ENCODE data around the gene WEE2. TPM values are rescaled to one million over a fixed set of nuclear protein-coding genes. Genes with fewer than 3 reads are reported as not detected.
"Not testable (repeated sequence)": the region's sequence is repeated elsewhere in the genome, so short reads cannot be mapped to it uniquely, and the experiment has no call there.

The WEE2 gene
- total RNA-seq, 4 donors from 2014 or later, result not detected

DNA sequence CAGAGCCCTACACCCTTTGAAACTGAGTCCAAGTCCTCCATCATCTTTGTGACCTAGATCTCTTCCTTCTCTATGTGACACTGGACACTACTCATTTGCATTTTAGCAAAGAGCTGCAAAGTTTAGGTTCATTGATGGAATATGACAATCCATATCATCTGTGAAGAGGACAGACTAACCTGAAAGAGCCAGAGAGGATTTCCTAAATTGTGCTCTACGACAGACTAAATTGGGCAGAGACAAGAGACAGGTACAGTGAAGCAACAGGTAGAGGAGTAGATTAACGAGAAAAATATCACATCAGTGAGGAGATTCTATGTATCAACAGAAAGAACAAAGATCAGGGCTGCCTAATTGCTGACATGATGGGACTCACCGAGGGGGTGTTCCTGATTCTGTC lies 55.6 kb downstream of the WEE2 start, which contains the start of gene TAS2R3:
TAS2R3 (plus strand) TSS at position 301 of the 400 bp plus-strand sequence; CDS start at position 363, 62 bp downstream.
- Histone ChIP-seq H3K9me3 (no peaks in the 10 kb centered on the region), H3K36me3 (peaks cover 0 to 31% (median 0%) of the 10 kb centered on the region in 3 donors), H3K27ac (no peak within 1 kb of the TSS), H3K27me3 (no peaks in the 10 kb centered on the region), H3K4me3 (no peak within 1 kb of the TSS), H3K4me1 (no peaks in the 10 kb centered on the region)
- no peak for TF ChIP-seq POLR2A (IDR thresholded peaks at IDR 0.05)
- TF ChIP-seq, protein P1, sequence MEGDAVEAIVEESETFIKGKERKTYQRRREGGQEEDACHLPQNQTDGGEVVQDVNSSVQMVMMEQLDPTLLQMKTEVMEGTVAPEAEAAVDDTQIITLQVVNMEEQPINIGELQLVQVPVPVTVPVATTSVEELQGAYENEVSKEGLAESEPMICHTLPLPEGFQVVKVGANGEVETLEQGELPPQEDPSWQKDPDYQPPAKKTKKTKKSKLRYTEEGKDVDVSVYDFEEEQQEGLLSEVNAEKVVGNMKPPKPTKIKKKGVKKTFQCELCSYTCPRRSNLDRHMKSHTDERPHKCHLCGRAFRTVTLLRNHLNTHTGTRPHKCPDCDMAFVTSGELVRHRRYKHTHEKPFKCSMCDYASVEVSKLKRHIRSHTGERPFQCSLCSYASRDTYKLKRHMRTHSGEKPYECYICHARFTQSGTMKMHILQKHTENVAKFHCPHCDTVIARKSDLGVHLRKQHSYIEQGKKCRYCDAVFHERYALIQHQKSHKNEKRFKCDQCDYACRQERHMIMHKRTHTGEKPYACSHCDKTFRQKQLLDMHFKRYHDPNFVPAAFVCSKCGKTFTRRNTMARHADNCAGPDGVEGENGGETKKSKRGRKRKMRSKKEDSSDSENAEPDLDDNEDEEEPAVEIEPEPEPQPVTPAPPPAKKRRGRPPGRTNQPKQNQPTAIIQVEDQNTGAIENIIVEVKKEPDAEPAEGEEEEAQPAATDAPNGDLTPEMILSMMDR (IDR thresholded peaks at IDR 0.05), result no peak
- no peak for DNase-seq

DNA sequence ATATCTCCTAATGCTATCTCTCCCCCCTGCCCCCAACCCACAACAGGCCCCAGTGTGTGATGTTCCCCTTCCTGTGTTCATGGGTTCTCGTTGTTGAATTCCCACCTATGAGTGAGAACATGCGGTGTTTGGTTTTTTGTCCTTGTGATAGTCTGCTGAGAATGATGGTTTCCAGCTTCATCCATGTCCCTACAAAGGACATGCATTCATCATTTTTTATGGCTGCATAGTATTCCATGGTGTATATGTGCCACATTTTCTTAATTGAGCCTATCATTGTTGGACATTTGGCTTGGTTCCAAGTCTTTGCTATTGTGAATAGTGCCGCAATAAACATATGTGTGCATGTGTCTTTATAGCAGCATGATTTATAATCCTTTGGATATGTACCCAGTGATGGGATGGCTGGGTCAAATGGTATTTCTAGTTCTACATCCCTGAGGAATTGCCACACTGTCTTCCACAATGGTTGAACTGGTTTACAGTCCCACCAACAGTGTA lies 62.0 kb downstream of the WEE2 start:
- not testable (repeated sequence) for H3K4me1 ChIP-seq, H3K9me3 ChIP-seq, DNase-seq

DNA sequence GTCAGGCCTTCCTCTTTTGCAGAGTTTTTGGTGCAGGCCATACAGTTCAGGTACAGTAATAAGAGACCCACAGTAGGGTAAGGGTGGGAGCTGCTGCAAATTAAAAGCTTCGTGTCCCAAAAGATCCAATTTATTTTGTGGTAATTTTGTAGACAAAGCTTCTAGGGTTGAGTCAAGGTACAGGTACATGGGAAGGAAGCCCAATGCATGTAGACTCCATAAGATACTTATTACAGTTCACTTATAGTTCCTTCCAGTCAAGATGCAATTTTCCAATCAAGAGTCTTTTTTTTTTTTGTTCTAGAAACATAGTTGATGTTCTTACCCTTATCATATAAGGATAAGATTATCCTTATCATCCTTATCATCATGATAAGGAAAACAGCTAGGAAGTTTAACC lies 68.2 kb downstream of the WEE2 start, which contains the start of gene TAS2R4:
TAS2R4 (plus strand) TSS at position 301 of the 400 bp plus-strand sequence. CDS start 1,815 bp downstream, outside the sequence.
- TF ChIP-seq, protein P1 (IDR thresholded peaks at IDR 0.05), result no peak
- no peak for TF ChIP-seq POLR2A (IDR thresholded peaks at IDR 0.05)
- peaks cover 0 to 10% (median 0%) of the 10 kb centered on the region in 3 donors for H3K36me3 ChIP-seq
- H3K27me3 ChIP-seq, result no peaks in the 10 kb centered on the region
- H3K27ac ChIP-seq, result no peak within 1 kb of the TSS
- DNase-seq, result no peak
- H3K4me1 ChIP-seq, result no peaks in the 10 kb centered on the region
- no peak within 1 kb of the TSS for H3K4me3 ChIP-seq
- H3K9me3 ChIP-seq, result no peaks in the 10 kb centered on the region

More for the DNA sequence above, 62.0 kb downstream of the WEE2 start:
- H3K27ac ChIP-seq, H3K36me3 ChIP-seq, H3K4me3 ChIP-seq, H3K27me3 ChIP-seq: not testable (repeated sequence)

Small RNAs within 50 kb of the gene (small RNA-seq; reads per million reads assigned to genes)
- gene RNU1-82P, result 0 reads per million in 2 donors

Other genes with a start within 250 kb of the WEE2 start
- 10 to 100 TPM in 3 of 4 donors, 1 to 10 TPM in 1; 8.4 to 47.0 (median 17.5) TPM for gene AGK, start 156.9 kb upstream of the WEE2 start, total RNA-seq
- 10 to 100 TPM; 22.6 to 31.0 (median 26.4) TPM for gene DENND11, start 6.2 kb upstream of the WEE2 start, total RNA-seq
- 100 to 1,000 TPM in 1 of 4 donors, 10 to 100 TPM in 3; 54.4 to 106 (median 67.7) TPM for gene SSBP1, start 30.0 kb downstream of the WEE2 start, total RNA-seq
- 1 to 10 TPM; 5.7 to 6.6 (median 6.3) TPM for gene TAS2R3, start 55.7 kb downstream of the WEE2 start, total RNA-seq
- gene TAS2R4, start 68.3 kb downstream of the WEE2 start, total RNA-seq, result 1 to 10 TPM in 3 of 4 donors, not detected in 1; 1.9 to 5.6 (median 3.3) TPM
- 1 to 10 TPM; 2.1 to 6.0 (median 5.2) TPM for gene TAS2R5, start 81.9 kb downstream of the WEE2 start, total RNA-seq
- gene PRSS37, start 133.1 kb downstream of the WEE2 start, total RNA-seq, result not detected
- gene OR9A4, start 208.0 kb downstream of the WEE2 start, total RNA-seq, result not detected
- not detected for gene CLEC5A, start 238.6 kb downstream of the WEE2 start, total RNA-seq

Data from Peyer's patch (tissue), 4 donors.